ENCODE data around the gene TNFRSF4.
"Not testable (repeated sequence)": the region's sequence is repeated elsewhere in the genome, so short reads cannot be mapped to it uniquely, and the experiment has no call there.

TNFRSF4 gene

GRCh38 chr1:1199961-1200875 lies 13.7 kb downstream of the TNFRSF4 start:
- DNase-seq = no peak

- no peak for DNase-seq
Observed at GRCh38 chr1:1199141-1199960, 14.6 kb downstream of the TNFRSF4 start.

- no peak for DNase-seq
Observed at GRCh38 chr1:1198423-1199140, 15.4 kb downstream of the TNFRSF4 start.

GRCh38 chr1:1197551-1198422 lies 16.2 kb downstream of the TNFRSF4 start:
- no peak for DNase-seq

GRCh38 chr1:1197188-1197500 lies 16.8 kb downstream of the TNFRSF4 start:
- no peak for DNase-seq

- no peak for DNase-seq
Observed at GRCh38 chr1:1196431-1197187, 17.3 kb downstream of the TNFRSF4 start.

- not testable (repeated sequence) for DNase-seq
Observed at GRCh38 chr1:1195726-1196125, 18.2 kb downstream of the TNFRSF4 start.

GRCh38 chr1:1194723-1195122 lies 19.2 kb downstream of the TNFRSF4 start:
- no peak for DNase-seq

- no peak for DNase-seq
Observed at GRCh38 chr1:1191734-1192133, 22.2 kb downstream of the TNFRSF4 start.

GRCh38 chr1:1189111-1189510 lies 24.8 kb downstream of the TNFRSF4 start:
- DNase-seq = no peak

GRCh38 chr1:1187938-1188337 lies 26.0 kb downstream of the TNFRSF4 start:
- no peak for DNase-seq

- no peak for DNase-seq
Observed at GRCh38 chr1:1185101-1185765, 28.7 kb downstream of the TNFRSF4 start.

- no peak for DNase-seq
Observed at GRCh38 chr1:1183833-1184775, 29.8 kb downstream of the TNFRSF4 start.

GRCh38 chr1:1183221-1183747 lies 30.7 kb downstream of the TNFRSF4 start:
- no peak for DNase-seq

- no peak for DNase-seq
Observed at GRCh38 chr1:1182491-1183220, 31.3 kb downstream of the TNFRSF4 start.

GRCh38 chr1:1181938-1182410 lies 32.0 kb downstream of the TNFRSF4 start:
- DNase-seq = no peak

- DNase-seq = no peak
Observed at GRCh38 chr1:1181129-1181937, 32.6 kb downstream of the TNFRSF4 start.

Measured in NCI-H446 treated with DMSO at 0.1 percent for 48 hours (cell line).